ENCODE measurements around the gene KRT83.

KRT83 gene

DNA sequence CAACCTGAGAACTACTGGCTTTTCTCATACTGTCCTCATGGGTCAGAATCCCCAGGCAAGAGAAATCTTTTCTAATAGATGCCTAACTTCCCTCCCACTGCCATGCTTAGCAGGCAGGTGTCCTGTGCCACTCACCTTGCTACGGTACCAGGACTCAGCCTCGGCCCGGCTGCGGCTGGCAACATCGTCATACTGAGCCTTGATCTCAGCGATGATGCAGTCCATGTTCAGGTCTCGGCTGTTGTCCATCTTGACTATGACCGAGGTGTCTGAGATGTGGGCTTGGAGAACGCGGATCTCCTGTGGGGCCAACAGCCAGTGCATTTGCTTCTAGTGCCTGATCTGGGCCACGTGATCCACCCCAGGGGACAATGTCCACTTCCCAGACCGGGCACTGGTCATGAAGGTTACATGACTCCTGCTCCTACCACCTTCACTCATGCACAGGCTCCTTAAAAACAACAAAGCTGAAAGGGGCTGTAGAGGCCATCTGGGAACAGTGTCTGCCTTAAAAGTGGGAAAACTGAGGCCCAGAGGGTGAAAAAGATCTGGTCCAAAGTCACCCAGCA, 42.0 kb upstream of the KRT83 start:
- TF ChIP-seq CTCF (conservative IDR thresholded peaks at IDR 0.05; ENCODE audit: low read depth, low read length) = no peak
- Histone ChIP-seq H3K27me3 (ENCODE audit: insufficient read depth, low read depth) (peaks cover 56% of the 10 kb centered on the region), H3K27ac (no peak overlapping the region), H4K20me1 (ENCODE audit: insufficient read depth) (no peaks in the 10 kb centered on the region), H2AFZ (ENCODE audit: low read depth) (no peak overlapping the region), H3K9ac (no peak overlapping the region), H3K36me3 (ENCODE audit: insufficient read depth) (no peaks in the 10 kb centered on the region), H3K79me2 (ENCODE audit: insufficient read depth, low read depth) (no peaks in the 10 kb centered on the region), H3K4me2 (no peak overlapping the region), H3K4me1 (ENCODE audit: low read depth, poor library complexity, severe bottlenecking) (peaks cover 8% of the 10 kb centered on the region), H3K4me3 (IDR thresholded peaks at IDR 0.05; ENCODE audit: insufficient read depth, low read depth, low read length) (no peak overlapping the region)

DNA sequence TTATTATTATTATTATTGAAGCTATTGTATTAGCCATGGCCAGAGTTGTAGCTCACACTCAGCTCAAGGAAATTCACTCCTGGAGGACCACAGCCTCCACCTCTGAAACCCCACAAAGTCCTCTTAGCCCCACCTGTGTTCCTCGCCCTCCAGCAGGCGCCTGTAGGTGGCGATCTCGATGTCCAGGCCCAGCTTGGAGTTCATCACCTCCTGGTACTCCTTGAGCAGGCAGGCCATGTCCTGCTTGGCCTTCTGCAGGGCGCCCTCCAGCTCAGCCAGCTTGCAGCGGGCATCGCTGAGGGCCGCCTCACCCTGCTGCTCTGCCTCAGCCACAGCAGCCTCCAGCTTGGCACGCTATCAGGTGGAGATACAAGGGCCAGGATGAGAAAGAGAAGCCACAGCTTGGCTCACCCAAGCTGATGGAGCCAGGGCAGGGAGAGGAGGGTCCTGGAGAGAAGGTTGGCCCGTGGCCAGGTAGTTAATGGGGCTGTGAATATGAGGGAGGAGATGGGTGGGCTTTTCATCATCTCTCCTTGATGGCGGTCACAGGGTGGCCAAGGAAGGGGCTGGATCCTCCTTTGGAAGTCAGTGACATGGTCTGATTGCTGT, 41.0 kb upstream of the KRT83 start:
- Histone ChIP-seq H3K4me1 (ENCODE audit: low read depth, poor library complexity, severe bottlenecking) (peaks cover 10% of the 10 kb centered on the region), H3K4me3 (IDR thresholded peaks at IDR 0.05; ENCODE audit: insufficient read depth, low read depth, low read length) (no peak overlapping the region), H3K79me2 (ENCODE audit: insufficient read depth, low read depth) (no peaks in the 10 kb centered on the region), H3K27ac (no peak overlapping the region), H4K20me1 (ENCODE audit: insufficient read depth) (no peaks in the 10 kb centered on the region), H2AFZ (ENCODE audit: low read depth) (no peak overlapping the region), H3K4me2 (no peak overlapping the region), H3K27me3 (ENCODE audit: insufficient read depth, low read depth) (peaks cover 53% of the 10 kb centered on the region), H3K36me3 (ENCODE audit: insufficient read depth) (no peaks in the 10 kb centered on the region), H3K9ac (no peak overlapping the region)
- TF ChIP-seq CTCF (conservative IDR thresholded peaks at IDR 0.05; ENCODE audit: low read depth, low read length) = 0 out of 2 replicates have a peak, but pooled peaks have one; percentile 30

- Histone ChIP-seq H3K79me2 (ENCODE audit: insufficient read depth, low read depth) (no peaks in the 10 kb centered on the region), H3K27ac (no peak overlapping the region), H2AFZ (ENCODE audit: low read depth) (no peak overlapping the region), H3K36me3 (ENCODE audit: insufficient read depth) (no peaks in the 10 kb centered on the region), H3K27me3 (ENCODE audit: insufficient read depth, low read depth) (peaks cover 48% of the 10 kb centered on the region), H3K4me3 (IDR thresholded peaks at IDR 0.05; ENCODE audit: insufficient read depth, low read depth, low read length) (no peak overlapping the region), H4K20me1 (ENCODE audit: insufficient read depth) (no peaks in the 10 kb centered on the region), H3K9ac (no peak overlapping the region), H3K4me2 (no peak overlapping the region), H3K4me1 (ENCODE audit: low read depth, poor library complexity, severe bottlenecking) (peaks cover 10% of the 10 kb centered on the region)
- no peak for TF ChIP-seq CTCF (conservative IDR thresholded peaks at IDR 0.05; ENCODE audit: low read depth, low read length)
These were observed 40.4 kb upstream of the KRT83 start for GRCh38 chr12:52361553-52361952.

- H3K4me2 ChIP-seq = no peak overlapping the region
- no peaks in the 10 kb centered on the region for H3K36me3 ChIP-seq (ENCODE audit: insufficient read depth)
- H3K4me3 ChIP-seq (IDR thresholded peaks at IDR 0.05; ENCODE audit: insufficient read depth, low read depth, low read length) = no peak overlapping the region
- H3K4me1 ChIP-seq (ENCODE audit: low read depth, poor library complexity, severe bottlenecking) = peaks cover 10% of the 10 kb centered on the region
- peaks cover 40% of the 10 kb centered on the region for H3K27me3 ChIP-seq (ENCODE audit: insufficient read depth, low read depth)
- H3K27ac ChIP-seq = no peak overlapping the region
- no peak overlapping the region for H2AFZ ChIP-seq (ENCODE audit: low read depth)
- H3K79me2 ChIP-seq (ENCODE audit: insufficient read depth, low read depth) = no peaks in the 10 kb centered on the region
- no peaks in the 10 kb centered on the region for H4K20me1 ChIP-seq (ENCODE audit: insufficient read depth)
- H3K9ac ChIP-seq = no peak overlapping the region
- TF ChIP-seq CTCF (conservative IDR thresholded peaks at IDR 0.05; ENCODE audit: low read depth, low read length) = no peak
These were observed 39.6 kb upstream of the KRT83 start for GRCh38 chr12:52360663-52361271.

Data from KMS-11 (cell line).